NB4 (cell line): ENCODE data around the gene ARHGEF9.

Source experiments
- POLR2A ChIP-seq: IDR thresholded peaks from 2 replicates; pipeline ENCODE4 v1.6.1; 2011; ENCODE audit warnings: mild to moderate bottlenecking; ENCODE audit not compliant: insufficient read length; ENCODE audit errors: extremely low read depth
- TF ChIP-seq, protein P1 (sequence below): IDR thresholded peaks from one replicate; pipeline ENCODE4 v1.5.1; 2012; ENCODE audit warnings: low read depth, low read length
- TF ChIP-seq, protein P2 (sequence below): IDR thresholded peaks from 2 replicates; pipeline ENCODE4 v1.6.1; 2011; ENCODE audit warnings: low read depth, low read length

DNA sequence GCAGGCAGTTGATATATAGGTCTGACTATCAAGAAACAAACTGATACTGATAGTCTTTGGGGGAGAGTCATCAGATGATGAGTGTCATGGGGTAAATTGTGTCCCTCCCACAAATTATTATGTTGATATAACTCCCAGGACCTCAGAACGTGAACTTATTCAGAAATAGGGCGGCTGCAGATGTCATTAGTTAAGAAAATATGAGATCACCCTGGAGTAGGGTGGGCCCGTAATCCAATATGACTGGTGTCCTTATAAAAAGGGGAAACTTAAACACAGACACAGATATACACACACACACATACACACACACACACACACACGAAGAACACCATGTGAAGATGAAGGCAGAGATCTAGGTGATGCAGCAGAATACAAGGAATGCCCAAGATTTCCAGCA is 32.7 kb upstream of the ARHGEF9 start:
- TF ChIP-seq, protein P1, sequence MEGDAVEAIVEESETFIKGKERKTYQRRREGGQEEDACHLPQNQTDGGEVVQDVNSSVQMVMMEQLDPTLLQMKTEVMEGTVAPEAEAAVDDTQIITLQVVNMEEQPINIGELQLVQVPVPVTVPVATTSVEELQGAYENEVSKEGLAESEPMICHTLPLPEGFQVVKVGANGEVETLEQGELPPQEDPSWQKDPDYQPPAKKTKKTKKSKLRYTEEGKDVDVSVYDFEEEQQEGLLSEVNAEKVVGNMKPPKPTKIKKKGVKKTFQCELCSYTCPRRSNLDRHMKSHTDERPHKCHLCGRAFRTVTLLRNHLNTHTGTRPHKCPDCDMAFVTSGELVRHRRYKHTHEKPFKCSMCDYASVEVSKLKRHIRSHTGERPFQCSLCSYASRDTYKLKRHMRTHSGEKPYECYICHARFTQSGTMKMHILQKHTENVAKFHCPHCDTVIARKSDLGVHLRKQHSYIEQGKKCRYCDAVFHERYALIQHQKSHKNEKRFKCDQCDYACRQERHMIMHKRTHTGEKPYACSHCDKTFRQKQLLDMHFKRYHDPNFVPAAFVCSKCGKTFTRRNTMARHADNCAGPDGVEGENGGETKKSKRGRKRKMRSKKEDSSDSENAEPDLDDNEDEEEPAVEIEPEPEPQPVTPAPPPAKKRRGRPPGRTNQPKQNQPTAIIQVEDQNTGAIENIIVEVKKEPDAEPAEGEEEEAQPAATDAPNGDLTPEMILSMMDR: no peak
- no peak for TF ChIP-seq POLR2A
- TF ChIP-seq, protein P2, sequence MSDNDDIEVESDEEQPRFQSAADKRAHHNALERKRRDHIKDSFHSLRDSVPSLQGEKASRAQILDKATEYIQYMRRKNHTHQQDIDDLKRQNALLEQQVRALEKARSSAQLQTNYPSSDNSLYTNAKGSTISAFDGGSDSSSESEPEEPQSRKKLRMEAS: no peak
